CD14-positive monocyte (primary cell): ENCODE data around the gene GRK2. TPM values are rescaled to one million over a fixed set of nuclear protein-coding genes. Genes with fewer than 3 reads are reported as not detected.
A peak's percentile ranks its signal among the peaks of the same experiment; 100 is the strongest.

Experiments
- DNase-seq, 3 donors: peaks; one replicate each; pipeline ENCODE4 v3.0.0-alpha.2; 2011 to 2022
- H2AFZ ChIP-seq: 2 replicates; pipeline ENCODE4 v1.6.0; 2012; ENCODE audit warnings: mild to moderate bottlenecking, low read depth, low read length, inconsistent platforms; ENCODE audit not compliant: insufficient read depth, poor library complexity, severe bottlenecking
- H3K27ac ChIP-seq, 2 donors: 1 replicate in 1 of 2; 2 replicates in 1 of 2; pipeline ENCODE4 v1.5.1; 2012 to 2013; ENCODE audit warnings: low read length in 2 of 2, control low read depth in 1 of 2, inconsistent platforms in 1 of 2, low read depth in 1 of 2, mild to moderate bottlenecking in 1 of 2
- H3K27me3 ChIP-seq, 2 donors: one replicate each; pipeline versions ENCODE4 v1.6.0 to v1.6.1; 2011 to 2013; ENCODE audit warnings: low read length in 2 of 2; ENCODE audit not compliant: control insufficient read depth in 2 of 2, insufficient read depth in 2 of 2
- H3K36me3 ChIP-seq, 2 donors: replicated peaks in 1 of 2; 1 replicate in 1 of 2; 2 replicates in 1 of 2; pipeline versions ENCODE4 v1.5.1 to v1.6.1; 2012 to 2013; ENCODE audit warnings: low read length in 2 of 2, control low read depth in 1 of 2, inconsistent platforms in 1 of 2, mild to moderate bottlenecking in 1 of 2; ENCODE audit not compliant: insufficient read depth in 2 of 2, control insufficient read depth in 1 of 2
- H3K4me1 ChIP-seq, 2 donors: 1 replicate in 1 of 2; 2 replicates in 1 of 2; pipeline versions ENCODE4 v1.5.1 to v1.6.1; 2012 to 2013; ENCODE audit warnings: low read length in 2 of 2, control low read depth in 1 of 2, inconsistent platforms in 1 of 2, mild to moderate bottlenecking in 1 of 2, moderate library complexity in 1 of 2; ENCODE audit not compliant: insufficient read depth in 2 of 2, control insufficient read depth in 1 of 2
- H3K4me2 ChIP-seq: replicated peaks from 2 replicates; pipeline ENCODE3; 2012; ENCODE audit warnings: low read length, moderate library complexity, mild to moderate bottlenecking; ENCODE audit not compliant: poor library complexity, severe bottlenecking; ENCODE audit errors: extremely low read depth
- H3K4me3 ChIP-seq, 3 experiments: fragments of 200-600 bp in 1 of 3; sonication (generic) in 1 of 3; replicated peaks in 1 of 3; 1 replicate in 2 of 3; 2 replicates in 1 of 3; pipeline ENCODE4 v1.5.1; 2011 to 2013; ENCODE audit warnings: low read length in 3 of 3, mild to moderate bottlenecking in 3 of 3, control low read depth in 2 of 3, low read depth in 2 of 3, inconsistent platforms in 1 of 3, moderate library complexity in 1 of 3
- H3K79me2 ChIP-seq: 2 replicates; pipeline ENCODE4 v1.6.0; 2012; ENCODE audit warnings: mild to moderate bottlenecking, control low read depth, inconsistent platforms, low read length, moderate library complexity; ENCODE audit not compliant: insufficient read depth
- H3K9ac ChIP-seq: 2 replicates; pipeline ENCODE4 v1.6.0; 2017; ENCODE audit warnings: low read length, mild to moderate bottlenecking; ENCODE audit not compliant: insufficient read depth, poor library complexity, severe bottlenecking
- H3K9me3 ChIP-seq, 2 donors: replicated peaks in 1 of 2; 1 replicate in 1 of 2; 2 replicates in 1 of 2; pipeline versions ENCODE4 v1.5.1 to v1.6.1; 2012 to 2013; ENCODE audit warnings: low read length in 2 of 2, control low read depth in 1 of 2; ENCODE audit not compliant: control insufficient read depth in 1 of 2, insufficient read depth in 1 of 2
- H4K20me1 ChIP-seq: 2 replicates; pipeline ENCODE4 v1.6.0; 2012; ENCODE audit warnings: mild to moderate bottlenecking, low read length, control low read depth, moderate library complexity; ENCODE audit not compliant: insufficient read depth
- H3K27ac Mint-ChIP-seq, 7 donors: one replicate each; pipeline ENCODE4 v1.8.0; 2020; ENCODE audit warnings: mild to moderate bottlenecking in 7 of 7, mixed read lengths in 7 of 7, moderate library complexity in 6 of 7, inconsistent platforms in 2 of 7
- H3K27me3 Mint-ChIP-seq, 3 donors: one replicate each; pipeline ENCODE4 v1.8.0; 2021 to 2022; ENCODE audit warnings: low read depth in 3 of 3, mild to moderate bottlenecking in 3 of 3, mixed read lengths in 3 of 3, moderate library complexity in 3 of 3, inconsistent platforms in 1 of 3
- H3K36me3 Mint-ChIP-seq, 2 donors: one replicate each; pipeline ENCODE4 v1.8.0; 2020; ENCODE audit warnings: mixed read lengths in 2 of 2, inconsistent platforms in 1 of 2, mild to moderate bottlenecking in 1 of 2
- H3K4me1 Mint-ChIP-seq: one replicate; pipeline ENCODE4 v1.8.0; 2020; ENCODE audit warnings: mild to moderate bottlenecking, mixed read lengths
- H3K4me3 Mint-ChIP-seq, 2 donors: one replicate each; pipeline ENCODE4 v1.8.0; 2020; ENCODE audit warnings: mild to moderate bottlenecking in 2 of 2, mixed read lengths in 2 of 2, moderate library complexity in 1 of 2
- H3K9me3 Mint-ChIP-seq, 7 donors: one replicate each; pipeline ENCODE4 v1.8.0; 2020 to 2022; ENCODE audit warnings: mixed read lengths in 7 of 7, mild to moderate bottlenecking in 6 of 7, moderate library complexity in 6 of 7, inconsistent platforms in 2 of 7
- CTCF ChIP-seq: fragments of 200-600 bp; IDR thresholded peaks from one replicate; pipeline ENCODE4 v1.8.0; 2022; ENCODE audit warnings: antibody characterized with exemption, mild to moderate bottlenecking
- WGBS: methylation state at CpG from one replicate; pipeline ENCODE4 v1.1.5; 2013; ENCODE audit warnings: missing lambda C conversion rate; ENCODE audit not compliant: insufficient coverage; 5-methylcytosine and 5-hydroxymethylcytosine counted together
- intact Hi-C, 2 donors: fragments of 100-400 bp; cut with micrococcal nuclease; formaldehyde crosslinking; loops; one replicate each; pipeline versions ENCODE4 v1.15.0 to v1.15.1; 2023
- polyA plus RNA-seq, 3 donors: library from polyadenylated mRNA; depleted of rRNA in 1 of 3; unstranded in 2 of 3; stranded (reverse) in 1 of 3; fragments of 300-500 nt in 2 of 3; fragments of >200 nt in 1 of 3; fragmentation: Illumina TruSeq in 2 of 3; gene quantifications; 1 replicate in 2 of 3; 2 replicates in 1 of 3; pipeline ENCODE4 v1.2.3, GENCODE V29; 2012 to 2021

The GRK2 gene
- polyA plus RNA-seq, 3 donors = 34.9 to 777 (median 43.0) TPM

GRCh38 chr11:67267188-67268080 lies 1.2 kb downstream of the GRK2 start:
- H3K4me1 Mint-ChIP-seq = peaks cover 81% of the 10 kb centered on the region
- peak; percentile 3 for TF ChIP-seq CTCF
- peak overlapping the region; percentile 89 to 99 (median 95) for H3K27ac Mint-ChIP-seq
- H3K79me2 ChIP-seq = peaks cover 86% of the 10 kb centered on the region
- H4K20me1 ChIP-seq = peaks cover 53% of the 10 kb centered on the region
- H3K9me3 Mint-ChIP-seq = peaks cover 0 to 2% (median 0%) of the 10 kb centered on the region in 7 donors
- H3K27me3 Mint-ChIP-seq = peaks cover 2 to 4% (median 3%) of the 10 kb centered on the region in 3 donors
- H3K36me3 Mint-ChIP-seq = peaks cover 44 to 54% of the 10 kb centered on the region in 2 donors
- peaks cover 66 to 90% of the 10 kb centered on the region in 2 donors for H3K4me1 ChIP-seq
- no peaks in the 10 kb centered on the region for H3K9me3 ChIP-seq
- no peak for DNase-seq
- peaks cover 34% of the 10 kb centered on the region in 2 donors for H3K36me3 ChIP-seq
- H3K9ac ChIP-seq = peak overlapping the region; percentile 83
- H3K4me3 Mint-ChIP-seq = peak overlapping the region; percentile 98
- H3K27me3 ChIP-seq = no peaks in the 10 kb centered on the region
- intact Hi-C loops = loop anchor here (2.0 to 5.0 kb wide), 3 partner anchors 17 to 35 kb away; partner anchors contain the start of gene SSH3 (in 1 of the 2)
- H3K27ac ChIP-seq = peak overlapping the region; percentile 92 to 99
- H3K4me3 ChIP-seq = peak overlapping the region; percentile 75 to 98 (median 97)
- no peak overlapping the region for H2AFZ ChIP-seq
- H3K4me2 ChIP-seq = peak overlapping the region; percentile 93
- 0% methylated on average over 14 of the region's 30 CpGs for WGBS

DNA sequence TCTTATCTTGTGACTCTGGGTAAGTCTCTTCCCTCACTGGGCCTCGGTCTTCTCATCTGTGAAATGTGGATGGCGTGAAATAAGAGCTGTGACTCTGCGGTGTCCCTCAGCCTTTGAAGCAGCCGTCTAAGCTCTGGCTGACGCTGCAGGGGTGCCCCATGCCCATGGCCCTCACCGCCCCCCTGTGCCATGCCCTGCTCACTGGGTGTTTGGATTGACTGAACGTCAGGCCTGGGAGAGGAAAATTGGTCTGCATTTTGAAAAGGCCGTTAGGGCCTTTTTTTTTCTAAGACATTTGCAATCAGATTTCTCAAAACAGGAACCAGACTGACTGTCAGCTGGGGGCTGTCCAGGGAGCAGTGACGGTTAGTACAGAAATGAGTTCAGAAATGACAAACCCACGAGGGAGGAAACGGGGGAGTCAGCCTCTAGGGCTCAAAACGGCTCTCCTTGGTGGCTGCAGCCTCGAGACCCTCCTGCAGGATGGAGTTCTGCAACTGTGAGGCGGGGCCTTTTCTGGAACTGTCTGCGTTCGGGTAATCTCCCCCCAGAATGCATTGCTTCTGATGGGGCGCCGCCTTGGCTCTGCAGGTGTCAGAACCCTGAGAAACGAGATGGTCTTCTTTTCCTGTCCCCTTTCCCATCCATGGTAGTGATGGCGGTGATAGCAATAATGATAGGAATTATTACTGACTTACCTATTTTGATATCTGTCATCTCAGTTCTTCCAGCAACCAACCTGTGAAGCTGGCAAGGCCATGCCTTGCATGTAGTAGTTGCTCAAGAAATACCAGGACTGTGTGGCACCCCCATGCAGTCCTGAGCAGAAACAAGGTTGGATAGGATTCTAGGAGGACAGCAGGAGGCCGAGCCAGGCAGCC lies 2.0 kb downstream of the GRK2 start:
- peaks cover 2 to 4% (median 3%) of the 10 kb centered on the region in 3 donors for H3K27me3 Mint-ChIP-seq
- Histone ChIP-seq H3K79me2 (peaks cover 95% of the 10 kb centered on the region), H3K4me3 (peak overlapping the region; percentile 75 to 98 (median 97)), H3K27ac (peak overlapping the region; percentile 92 to 99), H3K27me3 (no peaks in the 10 kb centered on the region), H3K36me3 (peaks cover 40 to 42% of the 10 kb centered on the region in 2 donors), H3K9ac (peak overlapping the region; percentile 83), H2AFZ (no peak overlapping the region), H3K4me2 (peak overlapping the region; percentile 93), H3K9me3 (no peaks in the 10 kb centered on the region), H4K20me1 (peaks cover 62% of the 10 kb centered on the region), H3K4me1 (peaks cover 66 to 90% of the 10 kb centered on the region in 2 donors)
- no peak for TF ChIP-seq CTCF
- peaks cover 0 to 2% (median 0%) of the 10 kb centered on the region in 7 donors for H3K9me3 Mint-ChIP-seq
- peaks cover 45 to 62% of the 10 kb centered on the region in 2 donors for H3K36me3 Mint-ChIP-seq
- H3K4me1 Mint-ChIP-seq = peaks cover 81% of the 10 kb centered on the region
- 2% methylated on average over 11 of the region's 21 CpGs for WGBS
- peak overlapping the region; percentile 98 for H3K4me3 Mint-ChIP-seq
- peak; percentile 72 to 83 (median 76) for DNase-seq
- H3K27ac Mint-ChIP-seq = peak overlapping the region; percentile 89 to 99 (median 95)
- intact Hi-C loops = loop anchor here (2.0 to 5.0 kb wide), 3 partner anchors 16 to 34 kb away; partner anchors contain the start of gene SSH3 (in 1 of the 2)
